ENCODE data around the gene GLRA3. TPM values are rescaled to one million over a fixed set of nuclear protein-coding genes. Genes with fewer than 3 reads are reported as not detected.
"Not testable (repeated sequence)": the region's sequence is repeated elsewhere in the genome, so short reads cannot be mapped to it uniquely, and the experiment has no call there.

The GLRA3 gene
- total RNA-seq, 1 donor from 2014 or later, result not detected

DNA sequence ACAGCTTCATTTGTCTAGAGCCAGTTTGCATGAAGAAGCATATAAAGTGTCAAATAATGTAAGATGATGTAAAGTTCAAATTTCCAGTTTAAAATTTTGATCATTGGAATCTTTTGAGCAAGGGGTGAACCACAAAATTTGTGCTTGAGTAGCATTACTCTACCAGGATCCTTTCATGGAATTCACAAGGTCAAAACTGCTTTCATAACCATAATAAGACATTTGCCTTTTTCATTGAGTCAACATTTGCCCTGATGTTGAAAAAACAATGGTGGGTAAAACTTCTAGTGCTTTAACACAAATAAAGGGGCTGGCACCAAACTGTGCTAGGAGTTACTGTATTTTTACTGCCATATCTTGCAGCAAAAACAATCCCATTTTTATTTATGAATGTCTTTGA, 142.2 kb downstream of the GLRA3 start:
- DNase-seq, result no peak
- intact Hi-C loops (cut with DNase I), result no loop called here
- ATAC-seq (ENCODE audit: poor library complexity), result no peak

DNA sequence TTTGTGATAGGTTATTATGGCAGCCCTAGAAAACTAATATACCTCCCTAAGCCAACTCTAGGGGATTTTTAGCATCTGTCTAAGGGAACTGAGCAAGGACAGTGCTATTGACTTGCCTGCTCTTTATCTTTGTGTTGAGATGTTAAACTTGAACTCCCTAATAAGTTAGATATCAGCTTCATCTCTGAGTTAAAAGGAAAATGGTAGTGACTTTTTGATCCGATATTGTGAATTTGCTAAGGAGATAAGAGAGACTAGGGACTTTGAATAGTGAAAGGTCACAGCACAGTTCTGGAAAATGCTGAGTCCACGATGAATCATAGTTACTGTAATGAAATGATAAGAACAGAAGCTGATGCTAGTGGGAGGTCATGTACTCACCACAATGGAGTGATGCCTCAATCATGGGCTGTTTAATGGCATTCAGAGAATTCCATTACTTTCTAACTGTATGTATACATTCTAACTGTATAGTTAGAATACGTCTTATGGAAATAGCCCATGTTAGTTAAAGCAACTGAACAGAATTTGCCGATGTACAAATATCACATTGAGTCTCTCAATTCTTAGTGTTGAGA, 147.2 kb downstream of the GLRA3 start:
- ATAC-seq (ENCODE audit: poor library complexity) (no peak), DNase-seq (no peak)
- intact Hi-C loops (cut with DNase I), result no loop called here

DNA sequence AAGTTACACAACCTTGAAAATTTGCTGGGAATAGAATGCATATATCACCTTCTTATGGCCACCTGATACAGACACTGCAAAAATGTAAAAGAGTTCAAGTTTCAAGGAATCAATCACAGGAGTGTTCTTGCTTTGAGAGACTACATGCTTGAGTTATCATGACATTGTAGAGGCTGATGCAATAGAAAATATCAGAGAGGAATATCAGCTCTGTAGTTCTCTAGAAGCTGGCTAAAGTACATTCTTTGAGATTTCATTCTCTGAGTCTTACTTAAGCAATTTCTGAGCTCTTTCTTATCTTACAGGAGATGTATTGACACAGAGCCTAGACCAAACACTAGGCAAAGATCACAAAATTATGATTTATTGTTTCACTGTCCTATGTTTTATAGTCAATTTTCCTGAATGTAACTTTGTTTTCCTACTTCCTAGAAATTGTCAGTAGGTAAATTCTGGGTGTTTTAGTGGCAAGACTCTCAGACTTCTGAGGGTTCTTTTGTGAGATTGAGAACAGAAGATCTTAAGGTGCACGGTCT, 154.7 kb downstream of the GLRA3 start:
- intact Hi-C loops (cut with DNase I), result no loop called here
- ATAC-seq (ENCODE audit: poor library complexity), result no peak
- DNase-seq, result no peak

- DNase-seq (no peak), ATAC-seq (ENCODE audit: poor library complexity) (no peak)
- intact Hi-C loops (cut with DNase I), result no loop called here
These were observed 155.2 kb downstream of the GLRA3 start for GRCh38 chr4:174673865-174674264.

GRCh38 chr4:174672276-174672675, 156.8 kb downstream of the GLRA3 start:
- intact Hi-C loops (cut with DNase I), result no loop called here
- ATAC-seq (ENCODE audit: poor library complexity) (no peak), DNase-seq (no peak)

DNA sequence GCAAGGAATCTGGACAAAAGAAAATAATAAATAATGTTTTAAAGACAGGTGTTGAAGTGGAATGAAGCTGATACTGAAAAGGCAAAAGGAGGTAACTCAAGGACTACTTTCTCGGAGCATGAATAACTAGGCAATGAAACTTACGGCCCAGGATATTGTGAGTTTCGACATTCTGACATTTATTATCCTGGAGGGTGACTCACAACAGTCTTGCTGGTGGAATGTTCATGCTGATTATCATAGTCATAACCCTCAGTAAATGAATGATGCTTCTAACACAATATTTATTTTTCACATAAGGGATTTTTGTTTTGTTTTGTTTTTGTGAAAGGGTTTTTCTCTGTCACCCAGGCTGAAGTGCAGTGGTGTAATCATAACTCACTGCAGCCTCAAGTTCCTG, 159.8 kb downstream of the GLRA3 start:
- DNase-seq, result no peak
- no peak for ATAC-seq (ENCODE audit: poor library complexity)
- intact Hi-C loops (cut with DNase I), result no loop called here

- DNase-seq (no peak), ATAC-seq (ENCODE audit: poor library complexity) (no peak)
- intact Hi-C loops (cut with DNase I), result no loop called here
These were observed 163.2 kb downstream of the GLRA3 start for GRCh38 chr4:174665799-174666198.

GRCh38 chr4:174663216-174663615, 165.8 kb downstream of the GLRA3 start:
- ATAC-seq (ENCODE audit: poor library complexity), result no peak
- intact Hi-C loops (cut with DNase I), result no loop called here
- no peak for DNase-seq

DNA sequence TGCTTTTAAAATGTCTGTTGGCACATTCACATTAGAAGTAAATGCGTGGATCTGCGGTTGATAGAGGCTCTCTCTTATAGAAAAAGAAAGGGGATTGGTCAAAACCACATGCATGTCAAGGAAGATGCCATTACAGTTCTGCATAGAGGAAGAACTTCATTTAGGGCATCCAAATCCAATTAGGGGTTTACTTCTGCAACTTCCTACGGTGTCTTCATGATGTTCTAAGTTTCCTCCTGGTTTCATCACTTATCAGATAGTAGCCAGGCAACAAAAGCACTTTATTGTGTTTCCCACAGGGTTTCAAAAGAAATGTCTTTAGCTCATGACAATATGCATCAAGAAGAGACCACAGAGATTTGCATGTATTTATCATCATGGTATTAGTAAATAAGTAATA, 170.8 kb downstream of the GLRA3 start:
- ATAC-seq (ENCODE audit: poor library complexity), result no peak
- intact Hi-C loops (cut with DNase I), result no loop called here

DNA sequence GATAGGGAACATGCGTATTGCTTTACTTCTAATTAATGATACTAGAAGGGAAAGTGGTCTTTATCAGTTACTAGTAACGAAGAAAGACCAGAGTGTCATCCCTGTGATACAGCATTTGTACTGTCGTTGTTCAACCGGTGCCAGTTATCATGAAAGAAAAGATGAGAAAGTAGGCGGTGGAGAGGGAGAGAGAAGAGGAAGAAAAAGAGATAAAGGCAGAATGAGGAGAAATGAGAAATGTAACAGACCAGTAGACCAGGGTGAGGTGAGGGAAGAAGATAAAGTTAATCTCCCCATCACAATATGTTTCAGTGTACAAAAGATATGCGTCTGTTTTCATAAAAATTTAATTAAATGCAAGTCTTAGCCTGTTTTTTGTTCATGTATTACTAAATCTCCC, 171.6 kb downstream of the GLRA3 start:
- DNase-seq (no peak), ATAC-seq (ENCODE audit: poor library complexity) (no peak)
- intact Hi-C loops (cut with DNase I), result no loop called here

More for the DNA sequence above, 170.8 kb downstream of the GLRA3 start:
- no peak for DNase-seq

DNA sequence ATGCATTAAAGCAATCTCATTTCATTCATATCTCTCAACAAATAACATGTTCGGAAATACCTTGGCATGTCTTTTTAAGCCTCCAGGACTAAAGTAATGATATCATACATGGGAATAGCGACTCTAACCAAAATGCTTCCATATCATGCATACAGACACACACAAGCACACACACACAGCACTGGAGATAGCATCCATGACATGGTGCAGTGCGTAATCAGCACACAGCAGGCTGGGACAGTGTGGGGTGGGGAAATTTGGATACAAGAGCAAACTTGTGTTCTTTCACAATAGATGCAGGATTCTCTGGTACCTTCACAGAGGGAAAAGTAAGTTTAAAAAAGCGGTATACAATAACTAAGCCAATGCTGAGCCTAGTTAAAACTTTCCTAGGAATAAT, 174.4 kb downstream of the GLRA3 start:
- no peak for DNase-seq
- ATAC-seq (ENCODE audit: poor library complexity), result no peak
- intact Hi-C loops (cut with DNase I), result no loop called here

GRCh38 chr4:174650711-174651355, 178.2 kb downstream of the GLRA3 start:
- intact Hi-C loops (cut with DNase I), result no loop called here
- DNase-seq (no peak), ATAC-seq (ENCODE audit: poor library complexity) (no peak)

DNA sequence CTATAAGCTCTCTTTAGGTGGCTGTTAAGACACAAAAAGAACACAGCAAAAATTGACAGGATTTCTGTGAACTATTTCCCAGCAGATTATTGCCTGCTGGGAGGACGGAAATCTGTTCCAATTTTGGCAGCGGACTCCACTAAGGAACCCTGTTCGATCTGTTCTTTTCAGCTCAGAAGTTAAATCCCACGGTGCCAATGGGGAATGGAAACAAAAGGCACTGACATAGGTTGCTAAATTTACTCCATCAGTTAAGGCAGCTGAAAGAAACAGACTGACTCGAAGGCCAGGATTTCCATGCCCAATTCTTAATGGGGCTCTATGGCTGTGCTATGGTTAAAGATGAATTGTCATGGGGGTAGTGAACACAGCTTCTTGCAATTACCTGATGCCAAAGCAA, 180.2 kb downstream of the GLRA3 start:
- intact Hi-C loops (cut with DNase I), result no loop called here
- ATAC-seq (ENCODE audit: poor library complexity) (no peak), DNase-seq (no peak)

GRCh38 chr4:174646326-174646725, 182.7 kb downstream of the GLRA3 start:
- ATAC-seq (ENCODE audit: poor library complexity), result no peak
- DNase-seq, result no peak
- intact Hi-C loops (cut with DNase I), result no loop called here

DNA sequence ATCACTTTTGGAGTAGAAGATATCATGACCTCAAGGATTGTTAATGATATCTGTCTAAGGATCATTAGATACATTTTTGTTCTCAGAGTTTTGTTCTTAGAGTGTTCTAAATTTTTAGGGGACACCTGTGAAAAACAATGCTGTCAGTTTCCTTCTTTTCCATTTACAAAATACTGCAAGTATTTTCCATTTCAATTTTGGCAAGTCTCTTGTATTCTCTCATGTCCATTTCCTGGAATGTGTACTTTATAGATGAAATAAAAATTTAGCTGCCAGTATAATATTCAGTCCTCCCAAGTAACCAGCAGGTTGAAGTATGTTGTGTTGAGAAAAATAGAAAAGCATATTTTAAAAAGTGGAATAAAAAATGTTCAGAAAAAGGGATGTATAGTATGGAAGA, 188.9 kb downstream of the GLRA3 start:
- ATAC-seq (ENCODE audit: poor library complexity) (no peak), DNase-seq (no peak)
- intact Hi-C loops (cut with DNase I), result no loop called here

- ATAC-seq (ENCODE audit: poor library complexity) (no peak), DNase-seq (no peak)
- intact Hi-C loops (cut with DNase I), result no loop called here
These were observed 193.3 kb downstream of the GLRA3 start for GRCh38 chr4:174635732-174636131.

DNA sequence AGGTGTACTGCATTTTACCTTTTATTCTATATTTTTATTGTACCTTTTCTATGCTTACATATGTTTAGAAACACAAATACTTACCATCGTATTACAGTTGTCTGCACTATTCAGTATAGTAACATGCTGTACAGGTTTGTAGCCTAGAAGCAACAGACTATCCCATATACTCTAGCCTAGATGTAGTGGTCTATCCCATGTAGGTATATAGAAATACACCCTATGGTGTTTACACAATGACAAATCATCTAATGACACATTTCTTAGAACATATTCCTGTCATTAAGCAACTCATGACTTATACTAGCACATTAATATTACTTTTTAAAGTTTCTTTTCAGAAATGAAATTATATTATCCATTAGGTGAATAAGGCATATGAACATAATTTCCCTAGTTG, 195.6 kb downstream of the GLRA3 start:
- no peak for ATAC-seq (ENCODE audit: poor library complexity)
- DNase-seq, result no peak
- intact Hi-C loops (cut with DNase I), result loop anchor here (5.0 kb wide), 1 partner anchor 266 kb away; no protein-coding TSS in a partner anchor

DNA sequence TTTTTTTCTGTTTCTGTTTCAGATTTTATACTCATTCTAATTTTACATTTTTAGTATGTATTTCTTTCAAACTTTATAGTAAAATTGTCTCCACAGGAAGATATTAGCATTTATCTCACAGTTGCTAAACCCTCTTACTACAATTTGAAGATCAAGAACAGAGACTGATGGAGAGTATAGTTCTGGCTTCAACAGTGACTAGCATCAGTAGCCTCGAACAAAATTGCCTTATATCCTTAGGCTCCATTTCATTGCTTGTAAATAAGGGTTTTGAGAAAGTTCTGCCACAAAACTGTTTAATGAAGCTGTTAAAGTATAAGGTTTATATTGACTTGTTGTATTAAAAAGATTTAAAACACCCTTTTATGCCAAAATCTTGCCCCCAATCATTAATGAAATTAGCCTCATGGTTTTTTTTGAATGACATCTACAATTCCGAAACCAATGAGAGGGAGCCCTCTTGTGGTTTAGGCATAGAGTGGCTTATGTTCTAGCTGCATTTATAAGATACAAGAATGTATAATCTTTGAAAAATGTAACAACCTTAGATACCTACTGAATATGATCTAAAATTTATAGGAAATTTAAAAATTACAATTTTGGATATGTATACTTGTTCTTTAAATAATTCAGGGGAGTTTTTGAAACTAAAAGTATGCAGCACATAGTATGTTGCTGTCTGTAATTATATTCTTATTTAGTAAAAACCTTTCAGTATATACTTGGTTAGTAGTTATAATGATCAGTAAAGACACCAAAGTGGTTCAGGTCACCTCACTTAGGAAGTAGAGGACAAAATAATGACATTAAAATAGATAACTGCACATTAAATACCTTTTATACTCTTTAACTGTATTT, 196.9 kb downstream of the GLRA3 start:
- intact Hi-C loops (cut with DNase I), result loop anchor here (5.0 kb wide), 1 partner anchor 265 kb away; no protein-coding TSS in a partner anchor
- ATAC-seq (ENCODE audit: poor library complexity), result peak; percentile 60
- no peak for DNase-seq

- ATAC-seq (ENCODE audit: poor library complexity), result not testable (repeated sequence)
- intact Hi-C loops (cut with DNase I), result loop anchor here (5.0 kb wide), 1 partner anchor 263 kb away; no protein-coding TSS in a partner anchor
- peak; percentile 22 for DNase-seq
These were observed 199.1 kb downstream of the GLRA3 start for GRCh38 chr4:174629907-174630450.
